Heart left ventricle (tissue), 13 donors: ENCODE results near the gene AOC1.

Source experiments
- POLR2A ChIP-seq, 2 donors: fragments of 450-650 bp; IDR thresholded peaks; one replicate each; pipeline ENCODE4 v1.6.1; 2017; ENCODE audit warnings: antibody characterized with exemption in 2 of 2, mild to moderate bottlenecking in 2 of 2, moderate library complexity in 2 of 2
- TF ChIP-seq, protein P1 (sequence below), 12 donors: fragments of 200-600 bp; sonication (generic) in 4 of 12; IDR thresholded peaks; one replicate each; pipeline versions ENCODE4 v1.5.0 to v1.8.0; 2018 to 2022; ENCODE audit warnings: antibody characterized with exemption in 12 of 12, mild to moderate bottlenecking in 5 of 12
- donor health status: ischemic (EF 13 %, LVEDD 7.1; RV severe dilation, severe dysfunction).
- donor health status: DM: no; HTN: yes; CAD: no.
- donor health status: DM: no; HTN: no; CAD: no.
- donor health status: ischemic (EF 25% LVEDD 6.9; RV normal size, moderate dysfunction).
- donor health status: ischemic (EF 25% LVEDD 5.7; RV mildly dilated, moderate dysfunction).
- donor health status: ischemic (EF 35%, LVEDD 5.7; RV mildly dilated, moderate dysfunction).
- donor health status: nonischemic (EF 11% LVEDD 7.7; RV severe dilation, severe dysfunction).
- donor health status: DM: yes; HTN: yes; CAD: no.
- donor health status: PGD.
- donor health status: ischemic (EF 29% LVEDD 5.4; RV normal size, mild dysfunction).
- donor health status: nonischemic (EF 23%, LVEDD 6.1; RV moderate dilation, normal function).

DNA sequence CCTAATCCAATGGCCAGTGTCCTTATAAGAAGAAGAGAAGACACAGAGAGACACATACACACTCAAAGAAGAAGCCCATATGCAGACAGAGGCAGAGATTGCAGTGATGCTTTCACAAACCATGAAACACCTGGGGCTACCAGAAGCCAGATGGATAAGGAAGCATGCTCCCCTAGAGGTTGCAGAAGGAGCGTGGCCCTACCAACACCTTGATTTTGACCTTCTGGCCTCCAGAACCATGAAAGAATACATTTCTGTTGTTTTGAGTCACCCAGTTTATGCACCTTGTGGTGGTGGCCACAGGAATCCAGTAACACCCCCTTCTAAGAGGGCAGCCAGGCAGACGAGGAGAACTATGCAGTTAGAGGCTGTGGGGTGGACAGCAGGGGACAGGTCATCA, 43.5 kb downstream of the AOC1 start:
- no peak for TF ChIP-seq POLR2A (IDR thresholded peaks at IDR 0.05)
- TF ChIP-seq, protein P1, sequence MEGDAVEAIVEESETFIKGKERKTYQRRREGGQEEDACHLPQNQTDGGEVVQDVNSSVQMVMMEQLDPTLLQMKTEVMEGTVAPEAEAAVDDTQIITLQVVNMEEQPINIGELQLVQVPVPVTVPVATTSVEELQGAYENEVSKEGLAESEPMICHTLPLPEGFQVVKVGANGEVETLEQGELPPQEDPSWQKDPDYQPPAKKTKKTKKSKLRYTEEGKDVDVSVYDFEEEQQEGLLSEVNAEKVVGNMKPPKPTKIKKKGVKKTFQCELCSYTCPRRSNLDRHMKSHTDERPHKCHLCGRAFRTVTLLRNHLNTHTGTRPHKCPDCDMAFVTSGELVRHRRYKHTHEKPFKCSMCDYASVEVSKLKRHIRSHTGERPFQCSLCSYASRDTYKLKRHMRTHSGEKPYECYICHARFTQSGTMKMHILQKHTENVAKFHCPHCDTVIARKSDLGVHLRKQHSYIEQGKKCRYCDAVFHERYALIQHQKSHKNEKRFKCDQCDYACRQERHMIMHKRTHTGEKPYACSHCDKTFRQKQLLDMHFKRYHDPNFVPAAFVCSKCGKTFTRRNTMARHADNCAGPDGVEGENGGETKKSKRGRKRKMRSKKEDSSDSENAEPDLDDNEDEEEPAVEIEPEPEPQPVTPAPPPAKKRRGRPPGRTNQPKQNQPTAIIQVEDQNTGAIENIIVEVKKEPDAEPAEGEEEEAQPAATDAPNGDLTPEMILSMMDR (IDR thresholded peaks at IDR 0.05), result no peak
